GM12878 (cell line): ENCODE results near the gene HTR4. TPM values are rescaled to one million over a fixed set of nuclear protein-coding genes. Genes with fewer than 3 reads are reported as not detected.

ENCODE experiments used
- ATAC-seq: fragments of 200-7000 bp; cut with Tn5 transposase; 3 replicates; pipeline ENCODE4 v1.9.1; 2020; ENCODE audit warnings: mild to moderate bottlenecking, moderate library complexity
- BruUV-seq: library from RNA; stranded (reverse); fragments of 400-500 nt; replicated peaks from 2 replicates; lab custom pipeline; 2021; lab: Mats Ljungman, UMichigan
- CTCF ChIA-PET: fragments of 300-600 bp; sonication (Branson Sonifier 250); formaldehyde crosslinking; extraction: SDS; loops from one replicate; lab custom pipeline; 2021; ENCODE audit warnings: inconsistent platforms; lab: Yijun Ruan, JAX
- POLR2A ChIA-PET: fragments of 350-600 bp; formaldehyde crosslinking; extraction: SDS; loops from one replicate; lab custom pipeline; 2021; ENCODE audit warnings: inconsistent platforms; lab: Charles Lee
- RAD21 ChIA-PET: fragments of 300-600 bp; sonication (Branson Sonifier 250); formaldehyde crosslinking; loops from one replicate; lab custom pipeline; 2023; ENCODE audit warnings: antibody characterized with exemption; ENCODE audit not compliant: unreplicated experiment; lab: Charles Lee
- SMC1A ChIA-PET: fragments of 300-600 bp; sonication (Branson Sonifier 250); formaldehyde crosslinking; loops from one replicate; lab custom pipeline; 2023; ENCODE audit not compliant: unreplicated experiment, uncharacterized antibody; lab: Charles Lee
- DNase-seq: peaks from one replicate; pipeline ENCODE4 v3.0.0-alpha.2; 2011; ENCODE audit warnings: low read depth, low spot score
- FAIRE-seq: peaks from 3 replicates; lab custom pipeline; 2011; peaks lifted over from hg19 to GRCh38; lab: Jason Lieb, UNC
- H2AFZ ChIP-seq: 2 replicates; pipeline ENCODE4 v1.6.0; 2011; ENCODE audit warnings: low read depth, low read length, control low read depth; ENCODE audit not compliant: control insufficient read depth
- H3K27ac ChIP-seq: 2 replicates; pipeline ENCODE4 v1.5.1; 2011; ENCODE audit warnings: control low read depth; ENCODE audit not compliant: control insufficient read depth, insufficient read depth
- H3K27me3 ChIP-seq, 2 experiments: replicated peaks in 1 of 2; 2 replicates each; pipeline versions ENCODE4 v1.6.0 to v1.6.1; 2011; ENCODE audit warnings: low read length in 1 of 2; ENCODE audit not compliant: control insufficient read depth in 2 of 2, insufficient read depth in 2 of 2
- H3K36me3 ChIP-seq, 2 experiments: 2 replicates each; pipeline ENCODE4 v1.5.1; 2011; ENCODE audit warnings: low read length in 1 of 2; ENCODE audit not compliant: control insufficient read depth in 2 of 2, insufficient read depth in 2 of 2
- H3K4me1 ChIP-seq: 2 replicates; pipeline ENCODE4 v1.6.1; 2011; ENCODE audit warnings: mild to moderate bottlenecking, low read length, moderate library complexity, mixed read lengths; ENCODE audit not compliant: control insufficient read depth, insufficient read depth
- H3K4me2 ChIP-seq: 2 replicates; pipeline ENCODE4 v1.6.0; 2011; ENCODE audit warnings: control low read depth; ENCODE audit not compliant: control insufficient read depth, insufficient read depth
- H3K4me3 ChIP-seq: fragments of 200-600 bp; sonication (generic); 2 replicates; pipeline ENCODE4 v1.5.1; 2016
- H3K79me2 ChIP-seq: 2 replicates; pipeline ENCODE4 v1.6.0; 2011; ENCODE audit warnings: low read length; ENCODE audit not compliant: control insufficient read depth, insufficient read depth
- H3K9ac ChIP-seq: 2 replicates; pipeline ENCODE4 v1.8.0; 2011; ENCODE audit warnings: low read length, control low read depth, mixed read lengths; ENCODE audit not compliant: control insufficient read depth, insufficient read depth
- H3K9me3 ChIP-seq: replicated peaks from 3 replicates; pipeline ENCODE4 v1.5.1; 2011; ENCODE audit warnings: mild to moderate bottlenecking, low read length; ENCODE audit not compliant: control insufficient read depth, insufficient read depth
- H4K20me1 ChIP-seq: 2 replicates; pipeline ENCODE4 v1.6.0; 2011; ENCODE audit not compliant: control insufficient read depth, insufficient read depth
- RAD21 ChIP-seq: IDR thresholded peaks from 2 replicates; pipeline ENCODE4 v1.6.1; 2011; ENCODE audit warnings: mild to moderate bottlenecking, low read depth, low read length, moderate library complexity; ENCODE audit not compliant: insufficient read depth
- RUNX3 ChIP-seq: IDR thresholded peaks from 2 replicates; pipeline ENCODE4 v1.6.1; 2012; ENCODE audit warnings: low read length, inconsistent platforms
- SIN3A ChIP-seq: IDR thresholded peaks from 2 replicates; pipeline ENCODE4 v1.6.1; 2012; ENCODE audit warnings: low read depth, low read length, improper control_type of control experiment
- SMC3 ChIP-seq: IDR thresholded peaks from 2 replicates; pipeline ENCODE4 v1.6.1; 2011; ENCODE audit warnings: low read length, improper control_type of control experiment, borderline replicate concordance
- WGBS: methylation state at CpG from one replicate; pipeline ENCODE4 v1.1.6; 2016; ENCODE audit warnings: low lambda C conversion rate; ENCODE audit not compliant: insufficient replicate concordance, insufficient coverage; ENCODE audit errors: missing lambda C conversion rate; 5-methylcytosine and 5-hydroxymethylcytosine counted together
- in situ Hi-C: fragments of 300-500 bp; cut with MboI; formaldehyde crosslinking; loops from 9 replicates; pipeline ENCODE4 v1.14.3; 2018; ENCODE audit warnings: mixed read lengths
- intact Hi-C: fragments of 100-400 bp; cut with micrococcal nuclease; formaldehyde crosslinking; loops from one replicate; pipeline ENCODE4 v1.14.2; 2022; ENCODE audit not compliant: unreplicated experiment
- polyA plus RNA-seq, 11 experiments: library from polyadenylated mRNA; depleted of rRNA in 4 of 11; unstranded in 6 of 11; stranded (reverse) in 5 of 11; fragments of >200 nt; fragmentation: Nextera tagmentation in 4 of 11; fragmentation: Illumina TruSeq in 1 of 11; extraction: Ambion mirVana in 4 of 11; extraction: Trizol in 1 of 11; gene quantifications; 1 replicate in 1 of 11; 2 replicates in 10 of 11; pipeline versions ENCODE4 v1.2.1 to v1.2.3, GENCODE V29; 2011 to 2016; ENCODE audit warnings: inconsistent platforms in 2 of 11, missing spikeins in 2 of 11, low read depth in 1 of 11
- total RNA-seq, 4 experiments: library from RNA; depleted of rRNA in 3 of 4; stranded (reverse); fragments of >200 nt in 3 of 4; fragmentation: Illumina TruSeq in 1 of 4; extraction: Trizol in 1 of 4; gene quantifications; 2 replicates each; pipeline versions ENCODE4 v1.2.1 to v1.2.3, GENCODE V29; 2013 to 2021
- TF ChIP-seq, protein P1 (sequence below): fragments of 450-650 bp; IDR thresholded peaks from 2 replicates; pipeline ENCODE4 v1.6.1; 2016; ENCODE audit warnings: mild to moderate bottlenecking, moderate library complexity, borderline replicate concordance
- TF ChIP-seq, protein P2 (sequence below), 3 experiments: IDR thresholded peaks in 2 of 3; conservative IDR thresholded peaks in 1 of 3; 2 replicates each; pipeline ENCODE4 v1.5.1; 2011; ENCODE audit warnings: low read depth in 3 of 3, low read length in 3 of 3, mild to moderate bottlenecking in 3 of 3, control low read depth in 2 of 3, moderate library complexity in 2 of 3, inconsistent platforms in 1 of 3, mixed read lengths in 1 of 3; ENCODE audit not compliant: control insufficient read depth in 2 of 3, insufficient read depth in 1 of 3; ENCODE audit errors: extremely low read depth in 1 of 3
- TF ChIP-seq, protein P3 (sequence below): fragments of 450-650 bp; conservative IDR thresholded peaks from 2 replicates; pipeline ENCODE4 v1.6.1; 2017; ENCODE audit warnings: mild to moderate bottlenecking, moderate library complexity

HTR4 gene
- total and polyA plus RNA-seq, 10 of the 15 experiments (the other 5 are each of a cell fraction or from before 2014, with no cell fraction given): not detected

DNA sequence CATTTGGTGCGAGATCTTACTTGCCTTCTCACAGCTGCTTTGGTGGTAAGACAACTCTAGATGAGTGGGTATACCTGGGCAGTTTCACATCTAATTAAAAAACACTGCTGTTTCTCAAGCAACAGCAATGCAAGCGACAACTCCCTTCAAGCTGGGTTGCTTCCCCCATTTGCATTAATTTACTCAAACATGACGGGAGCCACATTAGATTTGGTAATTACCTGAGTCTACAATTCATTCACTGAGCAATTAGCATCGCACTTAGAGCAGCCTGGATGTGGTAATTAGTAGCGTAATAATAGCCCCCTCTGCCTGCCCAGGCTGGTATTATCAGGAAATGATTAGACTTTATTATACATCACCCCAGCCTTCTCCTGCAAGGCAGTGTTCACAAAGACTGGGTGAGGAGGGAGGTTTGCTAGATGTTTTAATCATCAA, 197.1 kb downstream of the HTR4 start:
- FAIRE-seq: no peak
- H3K9ac ChIP-seq: no peak overlapping the region
- no peaks in the 10 kb centered on the region for H4K20me1 ChIP-seq
- H3K4me1 ChIP-seq: no peaks in the 10 kb centered on the region
- no peak for DNase-seq
- H2AFZ ChIP-seq: no peak overlapping the region
- no peaks in the 10 kb centered on the region for H3K79me2 ChIP-seq
- RAD21 ChIA-PET: no interaction called here
- BruUV-seq: no TSS peak
- no peaks in the 10 kb centered on the region for H3K27me3 ChIP-seq
- no peak overlapping the region for H3K27ac ChIP-seq
- in situ Hi-C loops: no loop called here
- H3K9me3 ChIP-seq: no peaks in the 10 kb centered on the region
- H3K36me3 ChIP-seq: no peaks in the 10 kb centered on the region
- H3K4me2 ChIP-seq: no peak overlapping the region
- TF ChIP-seq SIN3A (no peak), RAD21 (0 out of 2 replicates have a peak, but pooled peaks have one; percentile 10), RUNX3 (no peak), SMC3 (0 out of 2 replicates have a peak, but pooled peaks have one; percentile 10)
- TF ChIP-seq, protein P1, sequence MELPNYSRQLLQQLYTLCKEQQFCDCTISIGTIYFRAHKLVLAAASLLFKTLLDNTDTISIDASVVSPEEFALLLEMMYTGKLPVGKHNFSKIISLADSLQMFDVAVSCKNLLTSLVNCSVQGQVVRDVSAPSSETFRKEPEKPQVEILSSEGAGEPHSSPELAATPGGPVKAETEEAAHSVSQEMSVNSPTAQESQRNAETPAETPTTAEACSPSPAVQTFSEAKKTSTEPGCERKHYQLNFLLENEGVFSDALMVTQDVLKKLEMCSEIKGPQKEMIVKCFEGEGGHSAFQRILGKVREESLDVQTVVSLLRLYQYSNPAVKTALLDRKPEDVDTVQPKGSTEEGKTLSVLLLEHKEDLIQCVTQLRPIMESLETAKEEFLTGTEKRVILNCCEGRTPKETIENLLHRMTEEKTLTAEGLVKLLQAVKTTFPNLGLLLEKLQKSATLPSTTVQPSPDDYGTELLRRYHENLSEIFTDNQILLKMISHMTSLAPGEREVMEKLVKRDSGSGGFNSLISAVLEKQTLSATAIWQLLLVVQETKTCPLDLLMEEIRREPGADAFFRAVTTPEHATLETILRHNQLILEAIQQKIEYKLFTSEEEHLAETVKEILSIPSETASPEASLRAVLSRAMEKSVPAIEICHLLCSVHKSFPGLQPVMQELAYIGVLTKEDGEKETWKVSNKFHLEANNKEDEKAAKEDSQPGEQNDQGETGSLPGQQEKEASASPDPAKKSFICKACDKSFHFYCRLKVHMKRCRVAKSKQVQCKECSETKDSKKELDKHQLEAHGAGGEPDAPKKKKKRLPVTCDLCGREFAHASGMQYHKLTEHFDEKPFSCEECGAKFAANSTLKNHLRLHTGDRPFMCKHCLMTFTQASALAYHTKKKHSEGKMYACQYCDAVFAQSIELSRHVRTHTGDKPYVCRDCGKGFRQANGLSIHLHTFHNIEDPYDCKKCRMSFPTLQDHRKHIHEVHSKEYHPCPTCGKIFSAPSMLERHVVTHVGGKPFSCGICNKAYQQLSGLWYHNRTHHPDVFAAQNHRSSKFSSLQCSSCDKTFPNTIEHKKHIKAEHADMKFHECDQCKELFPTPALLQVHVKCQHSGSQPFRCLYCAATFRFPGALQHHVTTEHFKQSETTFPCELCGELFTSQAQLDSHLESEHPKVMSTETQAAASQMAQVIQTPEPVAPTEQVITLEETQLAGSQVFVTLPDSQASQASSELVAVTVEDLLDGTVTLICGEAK: no peak
- TF ChIP-seq, protein P2, sequence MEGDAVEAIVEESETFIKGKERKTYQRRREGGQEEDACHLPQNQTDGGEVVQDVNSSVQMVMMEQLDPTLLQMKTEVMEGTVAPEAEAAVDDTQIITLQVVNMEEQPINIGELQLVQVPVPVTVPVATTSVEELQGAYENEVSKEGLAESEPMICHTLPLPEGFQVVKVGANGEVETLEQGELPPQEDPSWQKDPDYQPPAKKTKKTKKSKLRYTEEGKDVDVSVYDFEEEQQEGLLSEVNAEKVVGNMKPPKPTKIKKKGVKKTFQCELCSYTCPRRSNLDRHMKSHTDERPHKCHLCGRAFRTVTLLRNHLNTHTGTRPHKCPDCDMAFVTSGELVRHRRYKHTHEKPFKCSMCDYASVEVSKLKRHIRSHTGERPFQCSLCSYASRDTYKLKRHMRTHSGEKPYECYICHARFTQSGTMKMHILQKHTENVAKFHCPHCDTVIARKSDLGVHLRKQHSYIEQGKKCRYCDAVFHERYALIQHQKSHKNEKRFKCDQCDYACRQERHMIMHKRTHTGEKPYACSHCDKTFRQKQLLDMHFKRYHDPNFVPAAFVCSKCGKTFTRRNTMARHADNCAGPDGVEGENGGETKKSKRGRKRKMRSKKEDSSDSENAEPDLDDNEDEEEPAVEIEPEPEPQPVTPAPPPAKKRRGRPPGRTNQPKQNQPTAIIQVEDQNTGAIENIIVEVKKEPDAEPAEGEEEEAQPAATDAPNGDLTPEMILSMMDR (IDR thresholded peaks at IDR 0.05 in 2 of 3, conservative IDR thresholded peaks at IDR 0.05 in 1 of 3; ENCODE audit: control insufficient read depth in 2 of 3, extremely low read depth in 1 of 3, insufficient read depth in 1 of 3, low read depth in 3 of 3, low read length in 3 of 3): peak; percentile 29 to 42 (median 33); a peak in 3 of 6 replicates
- TF ChIP-seq, protein P3, sequence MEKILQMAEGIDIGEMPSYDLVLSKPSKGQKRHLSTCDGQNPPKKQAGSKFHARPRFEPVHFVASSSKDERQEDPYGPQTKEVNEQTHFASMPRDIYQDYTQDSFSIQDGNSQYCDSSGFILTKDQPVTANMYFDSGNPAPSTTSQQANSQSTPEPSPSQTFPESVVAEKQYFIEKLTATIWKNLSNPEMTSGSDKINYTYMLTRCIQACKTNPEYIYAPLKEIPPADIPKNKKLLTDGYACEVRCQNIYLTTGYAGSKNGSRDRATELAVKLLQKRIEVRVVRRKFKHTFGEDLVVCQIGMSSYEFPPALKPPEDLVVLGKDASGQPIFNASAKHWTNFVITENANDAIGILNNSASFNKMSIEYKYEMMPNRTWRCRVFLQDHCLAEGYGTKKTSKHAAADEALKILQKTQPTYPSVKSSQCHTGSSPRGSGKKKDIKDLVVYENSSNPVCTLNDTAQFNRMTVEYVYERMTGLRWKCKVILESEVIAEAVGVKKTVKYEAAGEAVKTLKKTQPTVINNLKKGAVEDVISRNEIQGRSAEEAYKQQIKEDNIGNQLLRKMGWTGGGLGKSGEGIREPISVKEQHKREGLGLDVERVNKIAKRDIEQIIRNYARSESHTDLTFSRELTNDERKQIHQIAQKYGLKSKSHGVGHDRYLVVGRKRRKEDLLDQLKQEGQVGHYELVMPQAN: no peak
- WGBS: 9% methylated on average over 5 of the region's 5 CpGs
- ATAC-seq: peak; percentile 91
- SMC1A ChIA-PET: interaction anchor here (1.2 kb wide), 1 partner anchor 578 kb away, joined by 3 read pairs; no protein-coding TSS in a partner anchor
- intact Hi-C loops: loop anchor here (10.0 kb wide), 1 partner anchor 282 kb away; no protein-coding TSS in a partner anchor
- CTCF ChIA-PET: interaction anchor here (0.9 to 2.0 kb wide), 3 partner anchors 14 to 276 kb away, joined by 3 to 6 read pairs (median 4); no protein-coding TSS in a partner anchor
- H3K4me3 ChIP-seq: no peak overlapping the region
- POLR2A ChIA-PET: no interaction called here
